A549 (cell line): ENCODE results near the gene RAB4B. TPM values are rescaled to one million over a fixed set of nuclear protein-coding genes. Genes with fewer than 3 reads are reported as not detected.

ENCODE experiments used
- ATAC-seq, 2 experiments: fragments of 200-7000 bp in 1 of 2; fragments of >200 bp in 1 of 2; cut with Nextera tagmentation in 1 of 2; cut with Tn5 transposase in 1 of 2; 3 replicates each; pipeline versions ENCODE4 v1.8.0 to v1.9.1; 2018 to 2020; ENCODE audit warnings: mild to moderate bottlenecking in 1 of 2, moderate library complexity in 1 of 2
- CTCF ChIA-PET: fragments of 300-600 bp; sonication (Branson Sonifier 250); formaldehyde crosslinking; extraction: SDS; loops from one replicate; lab custom pipeline; 2021; ENCODE audit warnings: antibody characterized with exemption, inconsistent platforms; lab: Yijun Ruan, JAX
- POLR2A ChIA-PET: fragments of 350-600 bp; formaldehyde crosslinking; extraction: SDS; loops from one replicate; lab custom pipeline; 2021; ENCODE audit warnings: antibody characterized with exemption, inconsistent platforms; lab: Yijun Ruan, JAX
- DNase-seq, 2 experiments: peaks; one replicate each; pipeline versions ENCODE4 v3.0.0 to v3.0.0-alpha.2; 2011 to 2016; ENCODE audit warnings: low read depth in 1 of 2, low spot score in 1 of 2
- FAIRE-seq: peaks from 2 replicates; lab custom pipeline; 2011; peaks lifted over from hg19 to GRCh38; lab: Jason Lieb, UNC
- H3K27ac ChIP-seq, 2 experiments: fragments of >200 bp; sonication (Bioruptor Twin); formaldehyde crosslinking; 3 replicates each; pipeline ENCODE4 v1.5.1; 2016 to 2017
- H3K4me1 ChIP-seq: fragments of >200 bp; sonication (Bioruptor Twin); formaldehyde crosslinking; 3 replicates; pipeline ENCODE4 v1.6.1; 2016
- H3K4me2 ChIP-seq: fragments of >200 bp; sonication (Bioruptor Twin); formaldehyde crosslinking; 3 replicates; pipeline ENCODE4 v1.6.1; 2016
- H3K4me3 ChIP-seq: fragments of >200 bp; sonication (Bioruptor Twin); formaldehyde crosslinking; 3 replicates; pipeline ENCODE4 v1.5.1; 2016
- H3K9me3 ChIP-seq: fragments of >200 bp; sonication (Bioruptor Twin); formaldehyde crosslinking; 3 replicates; pipeline ENCODE4 v1.6.1; 2016
- CBX2 ChIP-seq: fragments of 200-600 bp; sonication (generic); IDR thresholded peaks from 2 replicates; pipeline ENCODE4 v1.6.1; 2016; ENCODE audit warnings: low read depth, mild to moderate bottlenecking, borderline replicate concordance
- CTCF ChIP-seq: fragments of >200 bp; sonication (Bioruptor Twin); formaldehyde crosslinking; IDR thresholded peaks from 3 replicates; pipeline ENCODE4 v1.5.1; 2016
- ELK1 ChIP-seq: fragments of 150-350 bp; IDR thresholded peaks from 2 replicates; pipeline ENCODE4 v1.6.1; 2014; ENCODE audit warnings: low read depth, mild to moderate bottlenecking, low read length
- FOXS1 ChIP-seq: fragments of 250-450 bp; sonication (Bioruptor Pico); IDR thresholded peaks from 2 replicates; pipeline ENCODE4 v1.5.0; 2020; ENCODE audit warnings: mild to moderate bottlenecking, moderate library complexity
- GATA3 ChIP-seq: IDR thresholded peaks from 2 replicates; pipeline ENCODE4 v1.6.1; 2012; ENCODE audit warnings: borderline replicate concordance
- JUN ChIP-seq, 2 experiments: fragments of >200 bp; sonication (Bioruptor Twin); formaldehyde crosslinking; IDR thresholded peaks; 2 replicates in 1 of 2; 3 replicates in 1 of 2; pipeline ENCODE4 v1.6.1; 2016 to 2017
- MAX ChIP-seq: IDR thresholded peaks from 2 replicates; pipeline ENCODE4 v1.6.1; 2012
- POLR2A ChIP-seq: IDR thresholded peaks from 2 replicates; pipeline ENCODE4 v1.6.1; 2012; ENCODE audit warnings: mild to moderate bottlenecking, low read length
- RAD21 ChIP-seq, 2 experiments: fragments of >200 bp in 1 of 2; sonication (Bioruptor Twin) in 1 of 2; formaldehyde crosslinking in 1 of 2; IDR thresholded peaks in 1 of 2; conservative IDR thresholded peaks in 1 of 2; 2 replicates in 1 of 2; 3 replicates in 1 of 2; pipeline ENCODE4 v1.6.1; 2012 to 2018; ENCODE audit warnings: inconsistent platforms in 1 of 2
- SMC3 ChIP-seq: fragments of >200 bp; sonication (Bioruptor Twin); formaldehyde crosslinking; IDR thresholded peaks from 3 replicates; pipeline ENCODE4 v1.6.1; 2018; ENCODE audit warnings: inconsistent platforms
- SREBF2 ChIP-seq: fragments of 450-650 bp; IDR thresholded peaks from 2 replicates; pipeline ENCODE4 v1.6.1; 2014; ENCODE audit warnings: mild to moderate bottlenecking, moderate library complexity
- ZFP36 ChIP-seq: fragments of 450-650 bp; IDR thresholded peaks from 2 replicates; pipeline ENCODE4 v1.6.1; 2014; ENCODE audit warnings: borderline replicate concordance; ENCODE audit not compliant: partially characterized antibody
- ZNF302 ChIP-seq: fragments of 250-450 bp; sonication (Bioruptor Pico); IDR thresholded peaks from 2 replicates; pipeline ENCODE4 v1.9.0; 2021; ENCODE audit warnings: inconsistent platforms, mild to moderate bottlenecking, moderate library complexity
- ZSCAN20 ChIP-seq: fragments of 250-450 bp; sonication (Bioruptor Pico); IDR thresholded peaks from 2 replicates; pipeline ENCODE4 v1.8.0; 2022; ENCODE audit warnings: mild to moderate bottlenecking, moderate library complexity
- WGBS: methylation state at CpG from one replicate; pipeline ENCODE4 v1.1.6; 2017; ENCODE audit errors: missing lambda C conversion rate; 5-methylcytosine and 5-hydroxymethylcytosine counted together
- polyA plus RNA-seq, 4 experiments: library from polyadenylated mRNA; depleted of rRNA in 3 of 4; stranded (reverse); fragments of >200 nt; fragmentation: RNase III in 1 of 4; extraction: RNeasy Plus Mini Kit Qiagen cat#74134 plus additional on column Dnase treatment in 1 of 4; gene quantifications; 2 replicates in 3 of 4; 3 replicates in 1 of 4; pipeline ENCODE4 v1.2.3, GENCODE V29; 2011 to 2017

Gene RAB4B
- polyA plus RNA-seq, 2 of the 4 experiments (the other 2 are of a cell fraction): 20.7 to 22.9 TPM

- TF ChIP-seq ZSCAN20 (CRISPR knock-in tag) (no peak), ZNF302 (CRISPR knock-in tag) (no peak), FOXS1 (CRISPR knock-in tag) (no peak), ELK1 (no peak), CBX2 (no peak), ZFP36 (no peak), GATA3 (no peak)
These were observed 25.3 kb downstream of the RAB4B start (continued) for GRCh38 chr19:40803170-40803856.

- DNase-seq (no peak), ATAC-seq (no peak), FAIRE-seq (no peak)
- H3K27ac ChIP-seq: peak overlapping the region in 1 of 2 experiments; percentile 14; a peak in 1 of 6 replicates
- 91% methylated on average over 6 of the region's 6 CpGs for WGBS
- CTCF ChIA-PET: interaction anchor here (0.5 to 15.7 kb wide), 10 partner anchors 11 to 802 kb away, joined by 3 to 162 read pairs (median 3); partner anchors contain the start of genes MIA and RAB4B
- POLR2A ChIA-PET: interaction anchor here (0.7 to 1.3 kb wide), 2 partner anchors 16 to 26 kb away, joined by 3 to 4 read pairs; partner anchors contain the start of gene RAB4B
- peak in 1 of 2 experiments; percentile 37; a peak in 1 of 5 replicates for TF ChIP-seq JUN (IDR thresholded peaks at IDR 0.05)
- TF ChIP-seq SREBF2: no peak
- TF ChIP-seq MAX: no peak
- 0 out of 3 replicates have a peak overlapping the region, but pooled peaks have one; percentile 96 for H3K4me2 ChIP-seq
- no peak overlapping the region for H3K4me3 ChIP-seq
- peaks cover 61% of the 10 kb centered on the region for H3K4me1 ChIP-seq
- no peaks in the 10 kb centered on the region for H3K9me3 ChIP-seq
These were observed 26.1 kb downstream of the RAB4B start for GRCh38 chr19:40803857-40804782.

- Histone ChIP-seq H3K9me3 (no peaks in the 10 kb centered on the region), H3K4me1 (peaks cover 61% of the 10 kb centered on the region), H3K4me3 (no peak overlapping the region), H3K27ac (no peak overlapping the region), H3K4me2 (no peak overlapping the region)
- POLR2A ChIA-PET: interaction anchor here (0.7 to 3.3 kb wide), 3 partner anchors 15 to 27 kb away, joined by 3 to 17 read pairs (median 4); partner anchors contain the start of gene RAB4B
- CTCF ChIA-PET: interaction anchor here (0.5 to 15.7 kb wide), 13 partner anchors 9 to 335 kb away, joined by 3 to 162 read pairs (median 6); partner anchors contain the start of genes MIA and RAB4B
- ATAC-seq (no peak), DNase-seq (no peak), FAIRE-seq (peak; percentile 84)
- 85% methylated on average over 7 of the region's 7 CpGs for WGBS
- no peak for TF ChIP-seq POLR2A
- TF ChIP-seq CTCF: peak; percentile 33; the same call in 2 of the 3 replicates
- peak; percentile 28 to 34; a peak in 2 of 5 replicates for TF ChIP-seq RAD21 (conservative IDR thresholded peaks at IDR 0.05 in 1 of 2, IDR thresholded peaks at IDR 0.05 in 1 of 2)
- TF ChIP-seq SMC3: peak; percentile 16; the same call in 1 of the 3 replicates
- TF ChIP-seq JUN (IDR thresholded peaks at IDR 0.05): peak in 1 of 2 experiments; percentile 19; a peak in 1 of 5 replicates
These were observed 26.8 kb downstream of the RAB4B start for GRCh38 chr19:40804783-40805242.
